ENCODE data around the gene JCAD. TPM values are rescaled to one million over a fixed set of nuclear protein-coding genes. Genes with fewer than 3 reads are reported as not detected.

The JCAD gene
- total and polyA plus RNA-seq, 10 of the 15 experiments (the other 5 are each of a cell fraction or from before 2014, with no cell fraction given) = 0.28 TPM; not detected in 9

- H3K79me2 ChIP-seq (ENCODE audit: control insufficient read depth, insufficient read depth, low read length) = no peaks in the 10 kb centered on the region
- no peaks in the 10 kb centered on the region for H3K9me3 ChIP-seq (replicated peaks; ENCODE audit: control insufficient read depth, insufficient read depth, low read length)
- ATAC-seq (no peak), DNase-seq (ENCODE audit: low read depth, low spot score) (no peak), FAIRE-seq (no peak)
- ChIA-PET SMC1A (ENCODE audit: uncharacterized antibody, unreplicated experiment) (no interaction called here), RAD21 (ENCODE audit: unreplicated experiment) (no interaction called here), CTCF (no interaction called here), POLR2A (no interaction called here)
- intact Hi-C loops (cut with micrococcal nuclease; ENCODE audit: unreplicated experiment) (no loop called here), in situ Hi-C loops (cut with MboI) (no loop called here)
- H2AFZ ChIP-seq (ENCODE audit: control insufficient read depth, low read depth, low read length) = no peak overlapping the region
- no peaks in the 10 kb centered on the region for H4K20me1 ChIP-seq (ENCODE audit: control insufficient read depth, insufficient read depth)
- H3K27me3 ChIP-seq (replicated peaks in 1 of 2; ENCODE audit: control insufficient read depth in 2 of 2, insufficient read depth in 2 of 2, low read length in 1 of 2) = no peaks in the 10 kb centered on the region
- H3K27ac ChIP-seq (ENCODE audit: control insufficient read depth, insufficient read depth) = no peak overlapping the region
- WGBS (ENCODE audit: insufficient coverage, insufficient replicate concordance, low lambda C conversion rate, missing lambda C conversion rate) = 23% methylated on average over 3 of the region's 3 CpGs
- H3K4me1 ChIP-seq (ENCODE audit: control insufficient read depth, insufficient read depth, low read length) = no peaks in the 10 kb centered on the region
- no peaks in the 10 kb centered on the region for H3K36me3 ChIP-seq (ENCODE audit: control insufficient read depth in 2 of 2, insufficient read depth in 2 of 2, low read length in 1 of 2)
- no peak overlapping the region for H3K4me3 ChIP-seq
- H3K4me2 ChIP-seq (ENCODE audit: control insufficient read depth, insufficient read depth) = no peak overlapping the region
- BruUV-seq (replicated peaks) = no TSS peak
- H3K9ac ChIP-seq (ENCODE audit: control insufficient read depth, insufficient read depth, low read length) = no peak overlapping the region
- no peak for TF ChIP-seq KLF5 (IDR thresholded peaks at IDR 0.05; ENCODE audit: partially characterized antibody)
- no peak for TF ChIP-seq STAT3 (IDR thresholded peaks at IDR 0.05; ENCODE audit: low read depth, low read length)
- no peak for TF ChIP-seq GABPA (IDR thresholded peaks at IDR 0.05; ENCODE audit: low read depth)
- no peak for TF ChIP-seq NR2C2 (IDR thresholded peaks at IDR 0.05; ENCODE audit: borderline replicate concordance, control insufficient read depth, insufficient read length, low read depth)
- no peak for TF ChIP-seq LARP7 (IDR thresholded peaks at IDR 0.05)
- TF ChIP-seq RFX5 (IDR thresholded peaks at IDR 0.05; ENCODE audit: low read depth, low read length) = no peak
- no peak for TF ChIP-seq BCLAF1 (IDR thresholded peaks at IDR 0.05)
- no peak for TF ChIP-seq HSF1 (IDR thresholded peaks at IDR 0.05; ENCODE audit: low read depth, low read length)
- TF ChIP-seq ZBTB40 (IDR thresholded peaks at IDR 0.05; ENCODE audit: borderline replicate concordance) = no peak
- no peak for TF ChIP-seq ZNF622 (IDR thresholded peaks at IDR 0.05)
- TF ChIP-seq FOXK2 (IDR thresholded peaks at IDR 0.05) = no peak
- TF ChIP-seq ESRRA (IDR thresholded peaks at IDR 0.05; ENCODE audit: low read length) = no peak
- TF ChIP-seq FOXM1 (IDR thresholded peaks at IDR 0.05; ENCODE audit: low read depth, low read length) = no peak
- no peak for TF ChIP-seq SUZ12 (IDR thresholded peaks at IDR 0.05; ENCODE audit: unreplicated experiment)
- TF ChIP-seq BACH1 (IDR thresholded peaks at IDR 0.05; ENCODE audit: borderline replicate concordance) = no peak
- no peak for TF ChIP-seq E2F4 (IDR thresholded peaks at IDR 0.05; ENCODE audit: low read depth, low read length)
Measured at GRCh38 chr10:29968585-29968984, 90.8 kb downstream of the JCAD start.

Measured in GM12878 (cell line).